NCI-H774 (cell line): ENCODE data around the gene TBCD.
"Not testable (repeated sequence)": the region's sequence is repeated elsewhere in the genome, so short reads cannot be mapped to it uniquely, and the experiment has no call there.

ENCODE experiments used
- DNase-seq: peaks from one replicate; lab custom pipeline; 2025; lab: John Stamatoyannopoulos, UW

TBCD gene

DNA sequence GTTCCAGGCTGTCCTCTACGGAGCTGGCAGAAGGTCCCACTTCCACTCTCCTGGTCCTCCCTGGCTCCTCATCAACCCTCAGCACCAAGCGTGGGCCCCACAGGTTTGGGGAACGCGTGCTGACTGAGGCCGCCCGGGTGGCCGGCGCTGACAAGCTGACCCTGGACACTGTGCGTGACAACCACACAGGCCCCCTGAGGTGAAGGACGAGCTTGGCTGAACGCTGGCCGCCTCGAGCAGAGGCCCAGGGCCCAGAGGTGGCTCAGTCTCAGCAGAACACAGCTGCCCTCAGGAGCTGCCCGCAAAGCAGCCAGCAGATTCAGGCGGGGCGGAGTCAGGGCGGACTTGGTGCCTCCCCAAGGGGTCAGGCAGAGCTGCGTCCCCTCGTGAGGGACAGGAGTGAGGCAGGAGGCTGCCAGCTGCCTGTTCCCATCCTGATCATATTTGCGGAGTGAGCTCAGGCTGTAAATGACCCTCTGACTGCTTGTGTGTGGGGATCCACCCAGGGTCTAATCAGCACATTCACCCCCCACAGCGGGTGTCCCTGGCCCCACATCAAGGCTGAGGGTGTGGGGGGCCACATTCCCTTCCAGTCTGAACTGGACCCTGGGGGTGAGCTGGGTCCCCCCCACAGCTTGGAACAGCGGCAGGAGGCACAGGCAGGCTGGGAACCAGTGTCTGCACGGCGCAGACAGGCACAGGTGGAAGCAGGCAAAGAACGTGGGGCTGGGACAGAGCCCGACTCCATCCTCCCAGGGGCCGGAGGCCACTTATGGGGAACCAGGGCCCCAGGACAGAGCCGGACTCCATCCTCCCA lies 222.5 kb downstream of the TBCD start:
- DNase-seq: no peak

DNA sequence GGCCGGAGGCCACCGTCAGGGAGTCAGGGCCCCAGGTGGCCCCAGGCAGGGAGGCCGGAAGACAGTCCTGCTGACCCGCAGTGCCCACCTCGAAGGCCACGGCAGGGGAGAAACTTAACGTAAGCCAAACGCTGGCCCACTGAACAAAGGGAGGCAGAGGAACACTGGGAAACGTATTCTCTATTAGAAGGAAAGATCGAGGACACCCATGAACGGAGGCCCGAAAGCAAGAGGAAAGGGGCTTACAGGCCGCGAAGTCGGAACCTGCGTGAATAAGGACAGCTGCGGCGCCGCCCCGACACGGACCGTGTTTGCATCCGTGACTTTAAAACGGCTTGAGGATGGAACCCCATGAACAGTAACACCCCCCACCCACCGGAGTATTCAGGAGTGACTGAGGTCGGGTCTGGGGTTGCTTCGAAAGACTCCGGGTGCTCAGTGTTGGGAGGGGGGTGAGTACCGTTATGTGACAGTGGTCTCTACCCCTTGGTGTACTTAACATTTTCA lies 225.2 kb downstream of the TBCD start:
- no peak for DNase-seq

DNA sequence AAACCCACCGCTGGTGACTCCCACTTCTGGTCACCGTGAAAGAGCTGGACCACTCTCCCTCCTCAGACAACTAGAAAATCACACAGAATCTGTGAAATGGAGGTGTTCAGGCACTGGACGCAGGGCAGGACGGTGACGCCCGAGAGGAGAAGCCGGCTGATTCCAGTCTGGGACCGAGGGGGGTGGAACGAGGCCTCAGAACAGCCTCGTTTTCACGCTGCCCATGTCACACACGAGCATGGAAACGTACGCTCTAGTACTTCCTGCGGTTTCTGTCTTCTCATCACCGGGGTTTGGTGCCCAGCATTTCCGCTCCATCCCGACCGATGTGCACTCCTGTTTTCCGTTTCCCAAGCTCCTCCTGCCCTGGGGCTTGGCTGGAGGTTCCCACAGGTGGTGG lies 225.7 kb downstream of the TBCD start:
- no peak for DNase-seq

DNA sequence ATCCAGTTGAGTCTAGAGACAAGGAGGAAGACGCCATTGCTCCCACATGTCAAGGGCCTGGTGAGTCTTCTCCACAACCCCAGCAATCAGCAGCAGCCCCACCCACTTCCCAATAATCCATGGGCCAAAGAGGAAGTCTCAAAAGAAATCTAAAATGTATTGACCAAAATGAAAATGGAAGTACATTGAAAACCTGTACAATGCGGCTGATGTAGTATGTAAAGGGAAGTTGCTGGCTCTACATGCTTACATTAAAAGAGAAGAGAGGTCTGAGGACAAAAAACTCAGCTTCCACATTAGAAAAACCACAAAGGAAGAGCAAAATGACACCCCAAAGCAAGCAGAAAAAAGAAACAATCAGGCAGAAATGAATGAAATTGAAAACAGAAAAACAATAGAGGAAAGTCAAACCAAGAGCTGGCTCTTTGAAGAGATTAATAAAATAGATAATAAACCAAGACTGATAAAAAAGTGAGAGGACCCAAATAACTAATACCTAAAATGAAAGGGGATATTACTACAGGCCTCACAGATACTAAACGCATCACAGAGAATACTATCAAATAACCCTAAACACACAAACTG lies 227.0 kb downstream of the TBCD start:
- no peak for DNase-seq

DNA sequence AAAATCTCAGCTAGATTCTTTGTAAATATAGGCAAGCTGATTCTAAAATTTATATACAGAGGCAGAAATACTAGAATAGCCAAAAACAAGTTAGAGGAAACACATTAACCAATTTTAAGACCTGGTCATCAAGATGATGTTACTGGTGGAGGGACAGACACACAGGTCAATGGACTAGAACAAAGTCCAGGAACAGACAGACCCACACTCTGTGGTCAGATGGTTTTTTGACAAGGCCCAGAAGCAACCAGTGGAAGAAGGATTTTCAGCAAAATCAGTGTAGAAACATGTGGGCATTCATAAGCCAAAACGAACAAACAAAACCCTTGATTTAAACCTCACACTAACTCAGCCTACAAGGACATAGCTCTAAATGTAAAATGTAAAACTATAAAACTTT lies 227.9 kb downstream of the TBCD start:
- DNase-seq: no peak

DNA sequence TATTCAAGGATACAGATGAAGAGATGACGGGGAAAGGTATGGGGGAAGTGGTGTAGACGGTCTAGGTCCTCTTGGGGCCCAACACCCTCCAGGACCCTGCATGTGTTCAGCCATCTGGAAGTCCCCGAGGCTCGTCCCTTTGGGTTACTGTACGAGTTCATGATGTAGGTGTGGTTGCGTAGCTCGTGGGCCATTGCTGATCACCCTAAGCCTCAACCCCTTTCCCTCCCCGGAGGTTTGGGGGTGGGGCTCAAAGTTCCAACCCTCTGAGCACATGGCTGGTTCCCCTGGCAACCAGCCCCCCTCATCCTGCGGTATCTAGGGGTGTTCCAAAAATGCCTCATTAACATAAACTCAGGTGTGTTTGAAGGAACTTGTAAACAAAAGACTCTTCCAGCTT lies 228.8 kb downstream of the TBCD start:
- DNase-seq: no peak

DNA sequence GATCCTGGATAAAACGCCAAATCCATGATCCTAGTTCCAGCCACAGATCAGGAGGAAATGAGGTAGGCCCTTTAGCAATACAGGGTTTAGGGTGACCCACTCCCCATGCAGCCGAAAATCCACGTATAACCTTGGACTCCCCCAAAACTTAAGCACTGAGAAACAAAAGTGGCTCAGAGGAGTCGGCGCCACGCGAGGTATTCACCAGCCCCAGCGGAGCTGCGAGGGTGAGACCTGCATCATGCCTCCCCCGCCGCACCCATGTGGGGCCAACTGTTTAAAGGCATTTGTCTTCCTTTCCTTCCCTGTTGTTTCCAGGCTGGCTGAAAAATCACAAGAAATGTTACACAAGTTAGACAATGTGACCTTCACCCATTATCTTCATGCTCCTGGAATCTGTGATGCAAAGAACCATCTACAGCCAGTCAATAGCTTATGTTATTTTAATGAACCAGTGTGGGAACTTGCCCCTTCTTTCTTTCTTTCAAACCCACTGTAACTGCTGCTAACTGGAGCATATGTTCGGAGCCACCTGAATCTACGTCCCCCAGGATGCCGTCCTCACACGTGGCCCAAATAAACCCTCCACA lies 229.4 kb downstream of the TBCD start:
- no peak for DNase-seq

DNA sequence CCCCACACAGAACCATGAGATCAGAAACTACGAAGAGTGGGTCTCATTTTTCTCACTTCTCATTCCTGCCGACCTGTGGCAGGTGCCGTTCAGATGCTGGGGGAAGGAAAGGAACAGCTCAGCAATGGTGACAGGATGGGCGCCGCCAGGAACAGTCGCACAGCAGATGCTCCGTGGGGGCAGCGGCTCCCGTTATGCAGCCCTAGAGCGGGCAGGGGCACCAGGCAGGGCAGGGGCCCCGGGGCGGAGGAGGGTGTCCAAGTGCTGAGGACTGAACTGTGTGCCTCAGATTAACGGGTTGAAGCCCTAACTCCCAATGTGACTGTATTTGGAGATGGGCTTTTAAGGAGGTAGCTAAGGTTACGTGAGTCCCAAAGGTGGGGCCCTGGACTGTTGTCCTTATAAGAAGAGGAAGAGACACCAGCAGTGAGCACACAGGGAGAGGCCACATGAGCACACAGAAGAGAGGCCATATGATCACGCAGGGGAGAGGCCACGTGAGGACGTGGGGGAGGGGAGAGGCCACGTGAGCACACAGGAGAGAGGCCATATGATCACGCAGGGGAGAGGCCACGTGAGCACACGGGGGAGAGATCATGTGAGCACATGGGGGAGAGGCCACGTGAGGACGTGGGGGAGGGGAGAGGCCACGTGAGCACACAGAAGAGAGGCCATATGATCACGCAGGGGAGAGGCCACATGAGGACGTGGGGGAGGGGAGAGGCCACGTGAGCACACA lies 231.8 kb downstream of the TBCD start:
- DNase-seq: no peak

DNA sequence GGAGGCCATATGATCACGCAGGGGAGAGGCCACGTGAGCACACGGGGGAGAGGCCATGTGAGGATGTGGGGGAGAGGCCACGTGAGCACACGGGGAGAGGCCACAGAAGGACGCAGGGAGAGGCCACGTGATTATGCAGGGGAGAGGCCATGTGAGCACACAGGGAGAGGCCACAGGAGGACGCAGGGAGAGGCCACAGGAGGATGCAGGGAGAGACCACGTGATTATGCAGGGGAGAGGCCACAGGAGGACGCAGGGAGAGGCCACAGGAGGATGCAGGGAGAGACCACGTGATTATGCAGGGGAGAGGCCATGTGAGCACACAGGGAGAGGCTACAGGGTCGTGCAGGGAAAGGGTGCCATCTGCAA lies 232.4 kb downstream of the TBCD start:
- not testable (repeated sequence) for DNase-seq

DNA sequence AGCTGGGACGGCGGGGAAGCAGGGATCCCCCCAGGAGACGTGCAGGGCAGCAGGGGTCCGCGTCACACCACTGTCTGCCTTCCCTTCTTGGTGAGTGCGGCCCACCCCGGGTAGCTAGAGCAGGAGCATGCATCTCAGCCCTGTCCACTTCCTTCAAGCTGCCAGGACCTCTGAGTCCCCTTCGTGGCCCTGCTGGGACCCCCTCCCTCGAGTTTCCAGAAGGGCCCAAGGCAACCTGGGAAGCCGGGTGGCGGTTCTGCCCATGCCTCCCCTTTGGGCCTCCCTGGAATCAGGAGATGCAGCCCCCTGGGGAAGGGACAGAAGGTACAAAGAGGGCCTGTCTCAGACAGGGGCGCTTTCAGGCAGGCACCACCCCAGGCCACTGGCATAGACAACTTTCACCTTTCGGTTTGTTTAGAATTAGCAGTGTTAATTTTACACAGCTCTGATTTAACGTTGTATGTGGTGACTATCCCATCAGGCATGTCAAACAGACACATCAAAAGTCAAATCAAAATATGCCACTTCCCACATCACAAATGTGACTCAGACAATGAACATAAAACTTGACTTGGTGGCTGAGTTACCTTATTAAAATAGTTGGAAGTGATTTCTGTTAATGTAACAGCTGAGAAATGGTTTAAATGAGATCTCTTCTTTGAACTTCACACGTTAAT lies 233.0 kb downstream of the TBCD start:
- no peak for DNase-seq

DNA sequence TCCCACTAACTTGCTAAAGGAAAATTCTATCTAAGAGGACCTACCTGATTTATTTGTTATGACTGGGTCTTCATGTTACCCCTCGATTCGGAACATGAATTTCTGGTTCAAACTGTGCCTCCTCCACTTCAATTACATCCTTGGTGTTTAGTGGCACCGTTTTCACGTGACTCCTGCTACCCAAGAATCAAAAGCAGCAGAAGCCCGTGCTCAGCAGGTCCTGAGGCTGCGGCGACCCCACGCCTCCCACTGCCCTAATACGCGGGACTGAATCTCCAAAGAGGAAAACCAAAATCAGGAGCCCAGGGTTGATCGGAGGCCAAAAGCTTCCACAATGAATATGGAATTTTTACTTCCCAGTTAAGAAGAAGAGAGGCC lies 233.6 kb downstream of the TBCD start:
- no peak for DNase-seq

DNA sequence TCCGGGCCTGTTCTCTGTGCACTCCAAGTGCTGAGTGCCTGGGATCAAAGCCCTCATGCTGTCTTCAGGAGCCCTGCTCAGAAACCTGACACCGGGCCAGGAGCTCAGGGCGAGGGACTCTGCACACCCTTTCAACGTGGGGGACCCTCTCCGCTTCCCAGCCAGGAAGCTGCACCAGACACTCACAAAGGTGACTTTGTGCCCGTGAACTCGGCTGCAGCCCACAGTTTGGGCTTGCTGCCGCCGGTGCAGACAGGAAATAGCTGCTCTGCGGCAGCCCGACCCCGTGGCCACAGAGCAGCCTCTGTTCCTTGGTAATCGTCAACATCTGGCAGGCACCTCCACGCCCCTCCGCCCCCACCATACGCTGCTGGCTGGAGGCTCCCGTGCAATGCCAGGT lies 234.1 kb downstream of the TBCD start:
- no peak for DNase-seq

DNA sequence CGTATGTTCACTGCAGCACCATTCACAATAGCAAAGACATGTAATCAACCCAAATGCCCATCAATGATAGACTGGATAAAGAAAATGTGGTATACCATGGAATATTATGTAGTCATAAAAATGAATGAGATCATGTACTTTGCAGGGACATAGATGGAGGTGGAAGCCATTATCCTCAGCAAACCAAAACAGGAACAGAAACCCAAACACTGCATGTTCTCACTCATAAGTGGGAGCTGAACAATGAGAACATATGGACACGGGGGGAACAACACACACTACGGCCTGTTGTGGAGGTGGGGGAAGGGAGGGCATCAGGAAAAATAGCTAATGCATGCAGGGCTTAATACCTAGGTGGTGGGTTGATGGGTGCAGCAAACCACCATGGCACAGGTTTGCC lies 237.2 kb downstream of the TBCD start:
- DNase-seq: not testable (repeated sequence)

DNA sequence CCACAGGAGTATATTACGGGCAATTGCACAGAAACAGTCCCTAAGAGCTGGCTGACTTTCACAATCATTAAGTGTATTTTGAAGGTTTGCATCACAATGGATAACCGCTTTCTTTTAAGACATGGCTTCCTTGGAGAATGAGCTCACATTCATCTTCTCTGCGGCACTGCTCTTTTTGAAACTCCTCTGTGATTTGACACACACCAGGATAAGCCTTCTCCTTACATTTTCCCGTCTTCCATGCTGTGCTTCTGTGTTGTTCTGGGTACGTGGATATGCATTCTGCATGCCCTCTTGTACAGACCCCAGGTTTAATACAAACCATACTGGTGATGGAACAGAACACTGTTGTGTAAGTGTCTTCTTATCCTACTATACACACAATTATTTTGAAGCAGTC lies 238.0 kb downstream of the TBCD start:
- no peak for DNase-seq

DNA sequence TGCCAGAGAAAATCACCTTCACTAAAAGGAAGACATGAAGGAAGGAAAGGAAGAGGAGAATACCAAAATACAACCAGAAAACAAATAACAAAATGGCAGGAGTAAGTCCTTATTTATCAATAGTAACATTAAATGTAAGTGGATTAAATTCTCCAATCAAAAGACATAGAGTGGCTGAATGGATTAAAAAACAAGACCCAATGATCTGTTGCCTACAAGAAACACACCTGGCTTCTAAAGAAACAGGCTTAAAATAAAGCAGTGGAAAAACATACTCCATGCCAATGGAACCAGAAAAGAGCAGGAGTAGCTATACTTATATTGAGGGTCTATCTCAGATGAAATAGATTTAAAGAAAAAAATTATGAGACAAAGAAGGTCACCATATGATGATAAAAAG lies 241.1 kb downstream of the TBCD start:
- DNase-seq: no peak
